ENCODE results near the gene LACC1.

The LACC1 gene

GRCh38 chr13:43894438-43894837 lies 14.7 kb downstream of the LACC1 start:
- no peak for DNase-seq

GRCh38 chr13:43895940-43896339 lies 16.2 kb downstream of the LACC1 start:
- DNase-seq: no peak

GRCh38 chr13:43905435-43906031 lies 25.8 kb downstream of the LACC1 start:
- DNase-seq: peak; percentile 27

- peak; percentile 3 for DNase-seq
Measured at GRCh38 chr13:43908156-43909126, 28.7 kb downstream of the LACC1 start.

DNA sequence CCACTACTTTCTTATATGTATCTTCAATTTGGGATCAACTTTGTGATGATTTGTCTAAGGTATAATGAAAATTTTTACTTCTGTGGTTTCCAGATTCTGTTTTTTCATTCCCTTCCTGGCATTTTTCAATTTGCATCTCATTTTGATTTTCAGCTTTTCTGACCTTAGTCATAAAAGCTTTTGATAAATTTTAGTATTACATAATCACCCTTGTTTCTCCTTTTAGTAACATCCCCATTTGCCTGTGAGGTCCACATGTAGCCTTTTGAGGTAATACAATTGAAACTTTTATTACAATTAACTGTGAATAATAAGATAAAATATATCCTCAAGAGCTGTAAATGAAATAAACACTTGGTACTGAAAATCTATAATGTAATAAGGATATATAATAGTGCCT lies 31.2 kb downstream of the LACC1 start:
- no peak for DNase-seq

GRCh38 chr13:43911278-43911677 lies 31.6 kb downstream of the LACC1 start:
- DNase-seq: no peak

DNA sequence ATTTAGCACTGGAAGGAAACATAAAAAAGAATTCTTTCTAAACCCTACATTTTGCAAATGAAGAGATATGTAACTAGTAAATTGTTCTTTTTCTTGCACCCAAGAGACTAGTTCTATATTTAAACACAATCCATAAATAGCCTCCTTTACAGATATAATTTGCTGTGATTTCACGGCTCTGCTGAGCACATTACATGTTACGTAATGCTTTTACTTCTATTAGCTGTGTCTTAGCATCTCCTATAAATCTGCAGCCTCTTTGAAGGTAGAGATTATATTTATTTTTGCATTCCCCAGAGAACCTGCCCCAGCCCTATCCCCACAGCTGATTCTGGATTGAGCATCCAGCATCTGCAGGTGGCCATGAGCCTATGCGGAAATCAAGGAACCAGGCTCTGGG lies 32.2 kb downstream of the LACC1 start:
- DNase-seq: no peak

DNA sequence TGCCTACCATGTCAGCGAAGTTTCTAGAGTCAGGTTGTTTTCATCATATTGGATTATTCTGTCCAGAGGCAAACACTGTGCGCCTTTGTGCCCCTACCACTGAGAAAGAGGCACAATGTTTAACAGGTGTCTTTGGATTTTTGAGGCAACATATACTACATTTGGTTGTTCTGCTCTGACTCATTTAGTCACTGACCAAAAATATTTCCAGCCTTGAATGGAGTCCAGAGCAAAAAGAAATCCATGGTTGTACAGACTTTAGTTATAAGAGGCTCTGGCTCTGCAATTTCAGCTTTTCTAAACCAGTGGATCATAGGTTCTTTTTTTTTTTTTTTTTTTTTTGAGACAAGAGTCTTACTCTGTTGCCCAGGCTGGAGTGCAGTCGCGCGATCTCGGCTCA lies 35.7 kb downstream of the LACC1 start:
- no peak for DNase-seq

- no peak for DNase-seq
Measured at GRCh38 chr13:43916828-43917227, 37.1 kb downstream of the LACC1 start.

- no peak for DNase-seq
Measured at GRCh38 chr13:43918636-43919035, 38.9 kb downstream of the LACC1 start.

DNA sequence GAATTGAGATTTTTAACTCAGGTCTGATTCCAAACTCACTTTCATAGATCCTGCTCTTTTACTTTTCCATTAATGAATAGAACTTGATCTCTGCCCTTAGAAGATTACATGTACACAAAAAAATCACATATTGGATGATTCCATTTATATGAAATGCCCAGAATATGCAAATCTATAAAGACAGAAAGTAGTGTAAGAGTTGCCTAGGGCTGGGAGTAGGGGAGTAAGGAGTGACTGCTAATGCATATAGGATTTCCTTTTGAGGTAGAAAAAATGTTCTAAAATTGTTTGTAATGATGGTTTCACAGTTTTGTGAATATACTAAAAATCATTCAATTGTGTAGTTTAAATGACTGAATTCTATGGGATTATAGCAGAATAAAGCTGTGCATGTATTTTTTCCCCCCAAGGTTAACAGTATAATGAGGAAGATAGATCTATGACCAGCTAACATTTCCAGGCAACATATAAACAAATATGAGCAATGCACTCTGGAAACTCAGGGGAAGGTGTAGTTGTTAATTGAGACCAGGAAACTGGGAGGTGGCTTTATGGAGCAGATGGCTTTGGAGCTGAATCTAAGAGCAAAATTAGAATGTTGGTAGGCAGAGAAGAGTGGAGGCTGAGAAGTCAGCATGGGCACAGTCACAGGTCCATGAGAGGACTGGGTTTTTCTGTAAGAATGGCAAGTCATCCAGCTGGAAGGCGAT lies 41.4 kb downstream of the LACC1 start:
- no peak for DNase-seq

DNA sequence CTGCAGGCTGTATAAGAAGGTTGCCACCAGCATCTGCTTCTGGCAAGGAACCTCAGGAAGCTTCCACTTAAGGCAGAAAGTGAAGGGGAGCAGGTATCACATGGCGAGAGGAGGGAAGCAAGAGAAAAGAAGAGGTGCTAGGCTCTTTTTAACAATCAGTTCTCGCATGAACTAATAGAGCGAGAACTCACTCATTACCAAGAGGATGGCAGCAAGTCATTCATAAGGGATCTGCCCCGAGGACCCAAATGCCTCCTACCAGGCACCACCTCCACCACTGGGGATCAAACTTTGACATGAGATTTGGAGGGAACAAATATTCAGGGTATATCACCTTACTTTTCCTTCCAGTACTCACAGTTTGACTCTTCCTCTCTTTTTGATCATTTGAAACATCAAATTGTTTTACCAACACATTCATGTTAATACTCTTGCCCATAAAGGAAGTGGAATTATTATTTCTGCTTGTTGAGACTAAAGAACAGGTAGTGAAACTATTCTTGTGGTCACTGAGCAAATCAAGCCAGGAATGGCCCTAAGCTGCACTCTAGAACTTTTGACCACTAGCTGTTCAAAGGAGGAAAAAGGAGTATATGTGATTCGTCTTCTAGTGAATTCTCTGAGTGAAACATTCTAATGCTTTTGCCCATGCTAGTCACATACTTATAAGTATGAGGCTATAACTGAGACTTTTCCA lies 45.0 kb downstream of the LACC1 start:
- no peak for DNase-seq

GRCh38 chr13:43929947-43930346 lies 50.2 kb downstream of the LACC1 start:
- no peak for DNase-seq

- DNase-seq: no peak
Measured at GRCh38 chr13:43933378-43933777, 53.7 kb downstream of the LACC1 start.

GRCh38 chr13:43934273-43934672 lies 54.6 kb downstream of the LACC1 start:
- no peak for DNase-seq

DNA sequence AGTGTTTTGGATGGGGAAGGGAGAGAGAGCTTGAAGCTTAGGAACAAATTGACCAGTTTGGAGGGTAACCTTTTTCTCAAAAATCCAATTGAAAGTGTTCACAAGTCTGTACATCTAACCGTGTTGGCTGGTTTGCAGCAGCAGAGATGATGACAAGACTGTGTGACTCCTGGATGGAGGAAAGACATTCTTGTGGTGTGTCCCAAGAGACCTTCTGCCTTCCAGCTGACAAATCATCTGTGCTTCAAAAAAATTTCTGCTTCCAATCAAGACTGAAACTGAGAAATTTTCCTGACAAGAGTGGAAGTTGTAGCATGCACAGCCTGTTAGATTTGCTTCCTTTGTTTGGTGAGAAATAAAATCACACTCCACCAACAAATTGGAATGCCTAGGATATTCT lies 56.2 kb downstream of the LACC1 start:
- no peak for DNase-seq

- DNase-seq: no peak
Measured at GRCh38 chr13:43936647-43937046, 56.9 kb downstream of the LACC1 start.

GRCh38 chr13:43937839-43938238 lies 58.1 kb downstream of the LACC1 start:
- DNase-seq: no peak

GRCh38 chr13:43938449-43938848 lies 58.7 kb downstream of the LACC1 start:
- DNase-seq: no peak

GRCh38 chr13:43939086-43939485 lies 59.4 kb downstream of the LACC1 start:
- no peak for DNase-seq

- no peak for DNase-seq
Measured at GRCh38 chr13:43942286-43942685, 62.6 kb downstream of the LACC1 start.
